Tibial nerve (tissue), 4 donors: ENCODE measurements around the gene LTF.

Experiments used
- CTCF ChIP-seq, 5 experiments: fragments of 200-600 bp in 3 of 5; fragments of 450-650 bp in 2 of 5; sonication (generic) in 3 of 5; IDR thresholded peaks; one replicate each; pipeline ENCODE4 v1.5.1; 2016 to 2019; ENCODE audit warnings: antibody characterized with exemption in 5 of 5, mild to moderate bottlenecking in 3 of 5, moderate library complexity in 2 of 5
- EP300 ChIP-seq, 2 donors: sonication (generic); formaldehyde crosslinking; IDR thresholded peaks; one replicate each; pipeline ENCODE4 v1.6.1; 2017; ENCODE audit warnings: antibody characterized with exemption in 2 of 2, mild to moderate bottlenecking in 1 of 2
- POLR2A ChIP-seq, 2 donors: fragments of 450-650 bp; IDR thresholded peaks; one replicate each; pipeline ENCODE4 v1.6.1; 2017; ENCODE audit warnings: antibody characterized with exemption in 2 of 2, mild to moderate bottlenecking in 2 of 2, moderate library complexity in 2 of 2

- TF ChIP-seq CTCF (IDR thresholded peaks at IDR 0.05): no peak
- no peak for TF ChIP-seq POLR2A (IDR thresholded peaks at IDR 0.05)
- TF ChIP-seq EP300 (IDR thresholded peaks at IDR 0.05): peak in 1 of 2 donors; percentile 9
These were observed 70.9 kb downstream of the LTF start for GRCh38 chr3:46393554-46394434.
